IMR-90 (cell line): ENCODE results near the gene HEXIM1. TPM values are rescaled to one million over a fixed set of nuclear protein-coding genes. Genes with fewer than 3 reads are reported as not detected.

Experiments used
- microRNA-seq, 2 experiments: library from miRNA; stranded (forward) in 1 of 2; unstranded in 1 of 2; fragments of 10-50 nt in 1 of 2; fragments of <30 nt in 1 of 2; gene quantifications in 1 of 2; microRNA quantifications in 1 of 2; one replicate each; pipeline versions ENCODE3 to v1.1.0; 2013 to 2020; ENCODE audit not compliant: insufficient read depth in 1 of 2, insufficient read length in 1 of 2, unreplicated experiment in 1 of 2
- polyA plus RNA-seq, 3 experiments: library from polyadenylated mRNA; depleted of rRNA; stranded (reverse); fragments of >200 nt; gene quantifications; 2 replicates each; pipeline ENCODE4 v1.2.3, GENCODE V29; 2012; ENCODE audit warnings: low replicate concordance in 1 of 3
- small RNA-seq, 5 experiments: library from RNA; depleted of rRNA; stranded (forward); fragments of <200 nt; gene quantifications; one replicate each; pipeline ENCODE3, GENCODE V24; 2012
- total RNA-seq: library from RNA; depleted of rRNA; stranded (reverse); fragments of >200 nt; gene quantifications from 2 replicates; pipeline ENCODE4 v1.2.3, GENCODE V29; 2012; rRNA removed

The HEXIM1 gene
- total and polyA plus RNA-seq, 2 of the 4 experiments (the other 2 are of a cell fraction), result 5.9 to 14.5 TPM

Small RNA genes within 50 kb of the gene (microRNA-seq; reads per million reads assigned to microRNA genes)
- 0 reads per million in 2 experiments for gene MIR6784

Small RNA genes within 50 kb of the gene (small RNA-seq; reads per million reads assigned to genes)
- 0 reads per million in 5 experiments for gene MIR6784

Other genes with a start within 250 kb of the HEXIM1 start
- 126 and 178 TPM in 2 replicates for gene EFTUD2, start 249.0 kb upstream of the HEXIM1 start, total RNA-seq
- gene EFTUD2, start 249.0 kb upstream of the HEXIM1 start, polyA plus RNA-seq (2012; rRNA removed), result 72.5 and 74.8 TPM in 2 replicates
- gene GFAP, start 233.0 kb upstream of the HEXIM1 start, total RNA-seq, result 0.18 TPM in 1 of 2 replicates, not detected in the other
- gene GFAP, start 233.0 kb upstream of the HEXIM1 start, polyA plus RNA-seq (2012; rRNA removed), result 0.19 and 0.40 TPM in 2 replicates
- gene KIF18B, start 200.7 kb upstream of the HEXIM1 start, total RNA-seq, result 1.3 and 2.5 TPM in 2 replicates
- gene KIF18B, start 200.7 kb upstream of the HEXIM1 start, polyA plus RNA-seq (2012; rRNA removed), result 16.0 and 17.4 TPM in 2 replicates
- gene C1QL1, start 180.2 kb upstream of the HEXIM1 start, total RNA-seq, result 0.18 and 0.28 TPM in 2 replicates
- gene C1QL1, start 180.2 kb upstream of the HEXIM1 start, polyA plus RNA-seq (2012; rRNA removed), result 0.84 and 1.5 TPM in 2 replicates
- 42.5 and 47.9 TPM in 2 replicates for gene DCAKD, start 96.8 kb upstream of the HEXIM1 start, total RNA-seq
- 31.3 and 32.3 TPM in 2 replicates for gene DCAKD, start 96.8 kb upstream of the HEXIM1 start, polyA plus RNA-seq (2012; rRNA removed)
- gene NMT1, start 87.2 kb upstream of the HEXIM1 start, total RNA-seq, result 57.5 and 60.6 TPM in 2 replicates
- 36.0 and 38.0 TPM in 2 replicates for gene NMT1, start 87.2 kb upstream of the HEXIM1 start, polyA plus RNA-seq (2012; rRNA removed)
- gene PLCD3, start 16.0 kb upstream of the HEXIM1 start, total RNA-seq, result 5.3 and 5.6 TPM in 2 replicates
- 36.6 and 39.0 TPM in 2 replicates for gene PLCD3, start 16.0 kb upstream of the HEXIM1 start, polyA plus RNA-seq (2012; rRNA removed)
- gene ACBD4, start 12.8 kb upstream of the HEXIM1 start, total RNA-seq, result 1.7 and 2.3 TPM in 2 replicates
- gene ACBD4, start 12.8 kb upstream of the HEXIM1 start, polyA plus RNA-seq (2012; rRNA removed), result 5.7 and 6.1 TPM in 2 replicates
- gene HEXIM2, start 13.4 kb downstream of the HEXIM1 start, total RNA-seq, result 5.6 and 6.1 TPM in 2 replicates
- gene HEXIM2, start 13.4 kb downstream of the HEXIM1 start, polyA plus RNA-seq (2012; rRNA removed), result 4.5 TPM in 2 replicates
- gene FMNL1, start 73.4 kb downstream of the HEXIM1 start, total RNA-seq, result 0.36 and 0.56 TPM in 2 replicates
- 1.4 and 2.3 TPM in 2 replicates for gene FMNL1, start 73.4 kb downstream of the HEXIM1 start, polyA plus RNA-seq (2012; rRNA removed)
- under 0.01 and 0.18 TPM in 2 replicates for gene SPATA32, start 113.6 kb downstream of the HEXIM1 start, total RNA-seq
- gene SPATA32, start 113.6 kb downstream of the HEXIM1 start, polyA plus RNA-seq (2012; rRNA removed), result not detected in 2 replicates
- gene MAP3K14, start 168.5 kb downstream of the HEXIM1 start, total RNA-seq, result 3.6 and 4.1 TPM in 2 replicates
- 19.9 and 21.7 TPM in 2 replicates for gene MAP3K14, start 168.5 kb downstream of the HEXIM1 start, polyA plus RNA-seq (2012; rRNA removed)